SU-DHL-6 (cell line): ENCODE results near the gene MNT.

Source experiments
- H2AFZ ChIP-seq: fragments of 200-600 bp; sonication (generic); 2 replicates; pipeline ENCODE4 v1.6.1; 2014; ENCODE audit warnings: low read depth, mild to moderate bottlenecking, moderate library complexity, mixed read lengths, antibody characterized with exemption, low read length; ENCODE audit not compliant: severe bottlenecking
- H3F3A ChIP-seq: fragments of 200-600 bp; shearing (Covaris generic); 2 replicates; pipeline ENCODE4 v1.6.0; 2016; ENCODE audit warnings: antibody characterized with exemption, mild to moderate bottlenecking; ENCODE audit not compliant: insufficient read depth
- H3K27ac ChIP-seq: fragments of 200-600 bp; sonication (generic); 2 replicates; pipeline ENCODE4 v1.5.1; 2016; ENCODE audit warnings: low read depth, mild to moderate bottlenecking, low read length, moderate library complexity, mixed read lengths
- H3K27me3 ChIP-seq: fragments of 200-600 bp; sonication (generic), shearing (Covaris generic); 2 replicates; pipeline ENCODE4 v1.6.0; 2014; ENCODE audit warnings: mild to moderate bottlenecking, low read length
- H3K36me3 ChIP-seq: fragments of 200-600 bp; sonication (generic); 2 replicates; pipeline ENCODE4 v1.6.1; 2014; ENCODE audit warnings: mild to moderate bottlenecking, low read length, mixed read lengths
- H3K4me2 ChIP-seq: fragments of 300-600, 200-600 bp; shearing (Covaris generic), sonication (generic); 2 replicates; pipeline ENCODE4 v1.6.0; 2014; ENCODE audit warnings: low read length, low read depth, mild to moderate bottlenecking; ENCODE audit not compliant: poor library complexity, severe bottlenecking
- H3K4me3 ChIP-seq: fragments of 200-600 bp; sonication (generic); 2 replicates; pipeline ENCODE4 v1.5.1; 2014; ENCODE audit warnings: antibody characterized with exemption, low read length, mild to moderate bottlenecking, mixed read lengths; ENCODE audit not compliant: insufficient read depth, poor library complexity, severe bottlenecking
- H3K79me2 ChIP-seq: fragments of 200-600 bp; sonication (generic); 2 replicates; pipeline ENCODE4 v1.6.1; 2014; ENCODE audit warnings: mild to moderate bottlenecking, low read length, moderate library complexity; ENCODE audit not compliant: insufficient read depth
- H3K9ac ChIP-seq: fragments of 200-600 bp; sonication (generic); 2 replicates; pipeline ENCODE4 v1.7.0; 2014; ENCODE audit warnings: mild to moderate bottlenecking, low read length
- H3K9me2 ChIP-seq: fragments of 200-600 bp; sonication (generic); replicated peaks from 2 replicates; pipeline ENCODE4 v1.6.1; 2014; ENCODE audit warnings: low read length; ENCODE audit not compliant: insufficient read depth
- H3K9me3 ChIP-seq: fragments of 200-600 bp; sonication (generic); 2 replicates; pipeline ENCODE4 v1.6.1; 2014; ENCODE audit warnings: low read length, mixed read lengths; ENCODE audit not compliant: insufficient read depth
- H4K20me1 ChIP-seq: fragments of 200-600 bp; sonication (generic); 2 replicates; pipeline ENCODE4 v1.6.1; 2014; ENCODE audit warnings: low read depth, mild to moderate bottlenecking, antibody characterized with exemption, low read length, moderate library complexity, mixed read lengths
- CTCF ChIP-seq: fragments of 200-600 bp; sonication (generic); IDR thresholded peaks from one replicate; pipeline ENCODE4 v1.5.1; 2017; ENCODE audit warnings: antibody characterized with exemption, mild to moderate bottlenecking, low read length, moderate library complexity; ENCODE audit not compliant: insufficient read depth, poor library complexity, severe bottlenecking
- EZH2phosphoT487 ChIP-seq: fragments of 200-600 bp; sonication (generic), shearing (Covaris generic); conservative IDR thresholded peaks from 2 replicates; pipeline ENCODE4 v1.6.1; 2018; ENCODE audit warnings: mild to moderate bottlenecking, antibody characterized with exemption, low read length, moderate library complexity, mixed read lengths

The MNT gene

GRCh38 chr17:2391597-2392251, 9.1 kb downstream of the MNT start:
- peaks cover 6% of the 10 kb centered on the region; the same call in 1 of the 2 replicates for H3F3A ChIP-seq
- no peaks in the 10 kb centered on the region for H3K27me3 ChIP-seq
- no peaks in the 10 kb centered on the region for H4K20me1 ChIP-seq
- H3K9me2 ChIP-seq = no peaks in the 10 kb centered on the region
- H3K9me3 ChIP-seq = no peaks in the 10 kb centered on the region
- TF ChIP-seq CTCF (no peak), EZH2phosphoT487 (no peak)
- H3K4me3 ChIP-seq = peak overlapping the region; percentile 50
- H3K36me3 ChIP-seq = no peaks in the 10 kb centered on the region
- peaks cover 9% of the 10 kb centered on the region; the same call in 1 of the 2 replicates for H3K79me2 ChIP-seq
- H3K4me2 ChIP-seq = peak overlapping the region; percentile 82
- H3K27ac ChIP-seq = peak overlapping the region; percentile 83
- peak overlapping the region; percentile 49 for H2AFZ ChIP-seq
- H3K9ac ChIP-seq = peak overlapping the region; percentile 78

GRCh38 chr17:2390199-2390836, 10.5 kb downstream of the MNT start:
- H3K9me3 ChIP-seq = no peaks in the 10 kb centered on the region
- no peaks in the 10 kb centered on the region for H4K20me1 ChIP-seq
- H3K4me2 ChIP-seq = no peak overlapping the region
- H3K79me2 ChIP-seq = peaks cover 9% of the 10 kb centered on the region; the same call in 1 of the 2 replicates
- H3K9me2 ChIP-seq = no peaks in the 10 kb centered on the region
- no peak overlapping the region for H2AFZ ChIP-seq
- H3K9ac ChIP-seq = no peak overlapping the region
- H3K27me3 ChIP-seq = no peaks in the 10 kb centered on the region
- TF ChIP-seq EZH2phosphoT487 = no peak
- TF ChIP-seq CTCF = no peak
- H3K27ac ChIP-seq = no peak overlapping the region
- H3F3A ChIP-seq = peaks cover 6% of the 10 kb centered on the region; the same call in 1 of the 2 replicates
- no peaks in the 10 kb centered on the region for H3K36me3 ChIP-seq
- no peak overlapping the region for H3K4me3 ChIP-seq

GRCh38 chr17:2388683-2389055, 12.2 kb downstream of the MNT start:
- peaks cover 9% of the 10 kb centered on the region; the same call in 1 of the 2 replicates for H3K79me2 ChIP-seq
- no peaks in the 10 kb centered on the region for H3K9me2 ChIP-seq
- peaks cover 6% of the 10 kb centered on the region; the same call in 1 of the 2 replicates for H3F3A ChIP-seq
- TF ChIP-seq EZH2phosphoT487 = no peak
- no peak for TF ChIP-seq CTCF
- H3K9me3 ChIP-seq = no peaks in the 10 kb centered on the region
- H2AFZ ChIP-seq = no peak overlapping the region
- H3K9ac ChIP-seq = no peak overlapping the region
- no peaks in the 10 kb centered on the region for H3K36me3 ChIP-seq
- no peak overlapping the region for H3K4me3 ChIP-seq
- H4K20me1 ChIP-seq = no peaks in the 10 kb centered on the region
- H3K27me3 ChIP-seq = no peaks in the 10 kb centered on the region
- H3K4me2 ChIP-seq = no peak overlapping the region
- no peak overlapping the region for H3K27ac ChIP-seq
